ENCODE data around the gene WDR55. TPM values are rescaled to one million over a fixed set of nuclear protein-coding genes. Genes with fewer than 3 reads are reported as not detected.
"Not testable (repeated sequence)": the region's sequence is repeated elsewhere in the genome, so short reads cannot be mapped to it uniquely, and the experiment has no call there.

Gene WDR55
- 31.5 TPM for total RNA-seq (ENCODE audit: unreplicated experiment)
- long read RNA-seq, full-length matches to known transcripts, result 18 of 28 reads
- long read RNA-seq, partial matches to known transcripts, result 2 of 28 reads
- long read RNA-seq, other reads (novel, unspliced or antisense), result 8 of 28 reads

- Mint-ChIP-seq H3K9me3 (ENCODE audit: unreplicated experiment) (peaks cover 19% of the 10 kb centered on the region), H3K27me3 (ENCODE audit: unreplicated experiment) (peaks cover 13% of the 10 kb centered on the region), H3K4me1 (ENCODE audit: low read depth, unreplicated experiment) (peaks cover 13% of the 10 kb centered on the region), H3K27ac (ENCODE audit: unreplicated experiment) (peak within 1 kb of the TSS; percentile 100), H3K36me3 (ENCODE audit: unreplicated experiment) (peaks cover 6% of the 10 kb centered on the region), H3K4me3 (ENCODE audit: unreplicated experiment) (peak within 1 kb of the TSS; percentile 98)
- TF ChIP-seq CTCF (IDR thresholded peaks at IDR 0.05; ENCODE audit: partially characterized antibody, unreplicated experiment), result no peak
- DNase-seq, result peak; percentile 97
These were observed at the start of gene WDR55 for GRCh38 chr5:140664359-140665119. Gene WDR55, plus strand, starts transcription at chr5:140664904. Its CDS starts 9 bp downstream, at chr5:140664913.

- no peak overlapping the region for H3K27ac Mint-ChIP-seq (ENCODE audit: unreplicated experiment)
- no peak for DNase-seq
- H3K4me3 Mint-ChIP-seq (ENCODE audit: unreplicated experiment), result no peak overlapping the region
- H3K9me3 Mint-ChIP-seq (ENCODE audit: unreplicated experiment), result peaks cover 2% of the 10 kb centered on the region
- H3K36me3 Mint-ChIP-seq (ENCODE audit: unreplicated experiment), result peaks cover 6% of the 10 kb centered on the region
- no peaks in the 10 kb centered on the region for H3K4me1 Mint-ChIP-seq (ENCODE audit: low read depth, unreplicated experiment)
- no peak for TF ChIP-seq CTCF (IDR thresholded peaks at IDR 0.05; ENCODE audit: partially characterized antibody, unreplicated experiment)
- peaks cover 6% of the 10 kb centered on the region for H3K27me3 Mint-ChIP-seq (ENCODE audit: unreplicated experiment)
These were observed 42.4 kb upstream of the WDR55 start for GRCh38 chr5:140622301-140622700.

- H3K4me1 Mint-ChIP-seq (ENCODE audit: low read depth, unreplicated experiment); H3K27ac Mint-ChIP-seq (ENCODE audit: unreplicated experiment); H3K9me3 Mint-ChIP-seq (ENCODE audit: unreplicated experiment); H3K4me3 Mint-ChIP-seq (ENCODE audit: unreplicated experiment); H3K36me3 Mint-ChIP-seq (ENCODE audit: unreplicated experiment); DNase-seq; H3K27me3 Mint-ChIP-seq (ENCODE audit: unreplicated experiment): not testable (repeated sequence)
These were observed 41.6 kb upstream of the WDR55 start for GRCh38 chr5:140623061-140623460.

GRCh38 chr5:140624886-140625285 lies 39.8 kb upstream of the WDR55 start:
- H3K9me3 Mint-ChIP-seq (ENCODE audit: unreplicated experiment); H3K27ac Mint-ChIP-seq (ENCODE audit: unreplicated experiment); H3K27me3 Mint-ChIP-seq (ENCODE audit: unreplicated experiment); H3K4me1 Mint-ChIP-seq (ENCODE audit: low read depth, unreplicated experiment); DNase-seq; H3K4me3 Mint-ChIP-seq (ENCODE audit: unreplicated experiment): not testable (repeated sequence)
- peaks cover 10% of the 10 kb centered on the region for H3K36me3 Mint-ChIP-seq (ENCODE audit: unreplicated experiment)

- no peak for TF ChIP-seq CTCF (IDR thresholded peaks at IDR 0.05; ENCODE audit: partially characterized antibody, unreplicated experiment)
- Mint-ChIP-seq H3K9me3 (ENCODE audit: unreplicated experiment) (peaks cover 10% of the 10 kb centered on the region), H3K27ac (ENCODE audit: unreplicated experiment) (no peak overlapping the region), H3K4me3 (ENCODE audit: unreplicated experiment) (no peak overlapping the region), H3K36me3 (ENCODE audit: unreplicated experiment) (peaks cover 14% of the 10 kb centered on the region), H3K27me3 (ENCODE audit: unreplicated experiment) (peaks cover 4% of the 10 kb centered on the region), H3K4me1 (ENCODE audit: low read depth, unreplicated experiment) (no peaks in the 10 kb centered on the region)
- DNase-seq, result no peak
These were observed 36.7 kb upstream of the WDR55 start for GRCh38 chr5:140627972-140628371.

- Mint-ChIP-seq H3K9me3 (ENCODE audit: unreplicated experiment) (peaks cover 10% of the 10 kb centered on the region), H3K36me3 (ENCODE audit: unreplicated experiment) (peaks cover 14% of the 10 kb centered on the region)
- DNase-seq, result no peak
These were observed 36.0 kb upstream of the WDR55 start for GRCh38 chr5:140628711-140629110.

More at GRCh38 chr5:140628711-140629110, 36.0 kb upstream of the WDR55 start:
- no peak for TF ChIP-seq CTCF (IDR thresholded peaks at IDR 0.05; ENCODE audit: partially characterized antibody, unreplicated experiment)
- H3K4me1 Mint-ChIP-seq (ENCODE audit: low read depth, unreplicated experiment), result no peaks in the 10 kb centered on the region
- H3K27me3 Mint-ChIP-seq (ENCODE audit: unreplicated experiment), result peaks cover 8% of the 10 kb centered on the region
- no peak overlapping the region for H3K4me3 Mint-ChIP-seq (ENCODE audit: unreplicated experiment)
- no peak overlapping the region for H3K27ac Mint-ChIP-seq (ENCODE audit: unreplicated experiment)
